Neural cell (in vitro differentiated cells): ENCODE results near the gene PLCB4. TPM values are rescaled to one million over a fixed set of nuclear protein-coding genes. Genes with fewer than 3 reads are reported as not detected.

Experiments used
- H2AFZ ChIP-seq: fragments of 200-600, 300-800 bp; sonication (generic), shearing (Covaris generic); 2 replicates; pipeline ENCODE4 v1.6.0; 2014; ENCODE audit warnings: low read depth, mild to moderate bottlenecking, antibody characterized with exemption, low read length, moderate library complexity
- H3F3A ChIP-seq: fragments of 200-600 bp; shearing (Covaris generic); 2 replicates; pipeline ENCODE4 v1.6.1; 2016; ENCODE audit warnings: mild to moderate bottlenecking, moderate library complexity, mixed read lengths, antibody characterized with exemption, low read length; ENCODE audit not compliant: insufficient read depth, poor library complexity, severe bottlenecking
- H3K27ac ChIP-seq: fragments of 200-600, 300-800 bp; sonication (generic), shearing (Covaris generic); 2 replicates; pipeline ENCODE4 v1.5.1; 2014; ENCODE audit warnings: mild to moderate bottlenecking, low read length, moderate library complexity
- H3K27me3 ChIP-seq: fragments of 300-800, 200-600 bp; sonication (generic), shearing (Covaris generic); 2 replicates; pipeline ENCODE4 v1.6.0; 2014; ENCODE audit warnings: mild to moderate bottlenecking, low read depth, low read length, moderate library complexity; ENCODE audit not compliant: insufficient read depth
- H3K36me3 ChIP-seq: fragments of 300-800, 200-600 bp; sonication (generic), shearing (Covaris generic); 2 replicates; pipeline ENCODE4 v1.5.1; 2014; ENCODE audit warnings: mild to moderate bottlenecking, antibody characterized with exemption, low read length, moderate library complexity; ENCODE audit not compliant: insufficient read depth
- H3K4me2 ChIP-seq: fragments of 300-800, 200-600 bp; sonication (generic), shearing (Covaris generic); 2 replicates; pipeline ENCODE4 v1.6.0; 2014; ENCODE audit warnings: mild to moderate bottlenecking, low read length
- H3K4me3 ChIP-seq: fragments of 300-800, 200-600 bp; sonication (generic), shearing (Covaris generic); 2 replicates; pipeline ENCODE4 v1.5.1; 2014; ENCODE audit warnings: mild to moderate bottlenecking, low read length, moderate library complexity
- H3K79me2 ChIP-seq: fragments of 200-600 bp; shearing (Covaris generic); replicated peaks from 2 replicates; pipeline ENCODE4 v1.6.0; 2014; ENCODE audit warnings: mild to moderate bottlenecking, low read length, moderate library complexity; ENCODE audit not compliant: insufficient read depth
- H3K9ac ChIP-seq: fragments of 300-800, 200-600 bp; sonication (generic), shearing (Covaris generic); 2 replicates; pipeline ENCODE4 v1.6.1; 2016; ENCODE audit warnings: mild to moderate bottlenecking, low read length, mixed read lengths
- H3K9me2 ChIP-seq: fragments of 200-600 bp; shearing (Covaris generic); 2 replicates; pipeline ENCODE4 v1.6.1; 2016; ENCODE audit warnings: mild to moderate bottlenecking, low read length, mixed read lengths; ENCODE audit not compliant: insufficient read depth
- H3K9me3 ChIP-seq: fragments of 200-600, 300-800 bp; sonication (generic), shearing (Covaris generic); 2 replicates; pipeline ENCODE4 v1.6.1; 2016; ENCODE audit warnings: mild to moderate bottlenecking, mixed run types, low read length, moderate library complexity, mixed read lengths
- H4K20me1 ChIP-seq: fragments of 200-600 bp; shearing (Covaris generic); 2 replicates; pipeline ENCODE4 v1.6.1; 2016; ENCODE audit warnings: mild to moderate bottlenecking, mixed run types; ENCODE audit not compliant: insufficient read depth
- CTCF ChIP-seq: fragments of 450-650 bp; IDR thresholded peaks from 2 replicates; pipeline ENCODE4 v1.5.1; 2014; ENCODE audit warnings: antibody characterized with exemption, mild to moderate bottlenecking, moderate library complexity; ENCODE audit not compliant: poor library complexity, severe bottlenecking
- EP300 ChIP-seq: fragments of 450-650 bp; conservative IDR thresholded peaks from 2 replicates; pipeline ENCODE4 v1.6.1; 2014; ENCODE audit warnings: antibody characterized with exemption, mild to moderate bottlenecking, moderate library complexity; ENCODE audit not compliant: poor library complexity, severe bottlenecking
- EZH2 ChIP-seq: fragments of 200-600, 300-800 bp; shearing (Covaris generic), sonication (generic); IDR thresholded peaks from 2 replicates; pipeline ENCODE4 v1.6.1; 2014; ENCODE audit warnings: antibody characterized with exemption, low read length, borderline replicate concordance, mild to moderate bottlenecking; ENCODE audit not compliant: insufficient read depth, poor library complexity, severe bottlenecking
- MXI1 ChIP-seq: fragments of 450-650 bp; conservative IDR thresholded peaks from 2 replicates; pipeline ENCODE4 v1.6.1; 2014; ENCODE audit warnings: antibody characterized with exemption, mild to moderate bottlenecking; ENCODE audit not compliant: poor library complexity, severe bottlenecking
- POLR2AphosphoS5 ChIP-seq: IDR thresholded peaks from 2 replicates; pipeline ENCODE4 v1.6.1; 2012
- RAD21 ChIP-seq: fragments of 450-650 bp; conservative IDR thresholded peaks from 2 replicates; pipeline ENCODE4 v1.6.1; 2014; ENCODE audit warnings: antibody characterized with exemption, mild to moderate bottlenecking, moderate library complexity
- SMC3 ChIP-seq: fragments of 450-650 bp; conservative IDR thresholded peaks from 2 replicates; pipeline ENCODE4 v1.6.1; 2014; ENCODE audit warnings: antibody characterized with exemption, mild to moderate bottlenecking, moderate library complexity; ENCODE audit not compliant: poor library complexity
- TAF1 ChIP-seq: IDR thresholded peaks from 2 replicates; pipeline ENCODE4 v1.6.1; 2012; ENCODE audit warnings: low read depth
- polyA plus RNA-seq: library from polyadenylated mRNA; depleted of rRNA; stranded (reverse); fragments of >200 nt; gene quantifications from 2 replicates; pipeline ENCODE4 v1.2.3, GENCODE V29; 2014
- TF ChIP-seq, protein P1 (sequence below): IDR thresholded peaks from 2 replicates; pipeline ENCODE4 v1.6.1; 2012; ENCODE audit warnings: borderline replicate concordance

PLCB4 gene
- polyA plus RNA-seq, 1 donor from 2014 or later = 13.1 TPM

DNA sequence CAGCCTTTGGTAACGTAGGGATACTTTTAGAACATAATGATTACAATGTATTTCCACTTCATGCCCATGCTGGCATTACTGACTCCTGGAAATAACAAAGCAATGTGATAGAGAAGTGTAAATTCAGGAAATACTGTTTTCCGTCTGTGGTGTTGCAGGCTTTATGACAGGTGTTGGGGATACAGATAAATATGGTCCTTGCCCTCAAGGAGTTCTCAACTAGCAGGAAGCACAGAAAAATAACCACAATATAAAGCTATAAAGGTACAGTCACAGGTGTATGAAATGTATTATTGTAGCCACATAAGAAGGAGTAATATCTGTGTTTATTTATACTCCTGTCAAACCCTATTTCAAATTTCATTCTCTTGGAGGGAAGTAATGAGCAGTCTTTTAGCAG lies 432.6 kb downstream of the PLCB4 start:
- Histone ChIP-seq H3K27ac (no peak overlapping the region), H3K27me3 (peaks cover 17% of the 10 kb centered on the region), H3K9me3 (peaks cover 6% of the 10 kb centered on the region), H3K9ac (no peak overlapping the region), H3K36me3 (no peaks in the 10 kb centered on the region), H3K9me2 (no peaks in the 10 kb centered on the region), H4K20me1 (no peaks in the 10 kb centered on the region), H3F3A (no peaks in the 10 kb centered on the region), H3K79me2 (no peaks in the 10 kb centered on the region), H2AFZ (no peak overlapping the region), H3K4me3 (no peak overlapping the region), H3K4me2 (no peak overlapping the region)
- no peak for TF ChIP-seq EZH2
- no peak for TF ChIP-seq SMC3
- no peak for TF ChIP-seq TAF1
- no peak for TF ChIP-seq POLR2AphosphoS5
- TF ChIP-seq RAD21 = no peak
- no peak for TF ChIP-seq EP300
- TF ChIP-seq CTCF = no peak
- no peak for TF ChIP-seq MXI1

DNA sequence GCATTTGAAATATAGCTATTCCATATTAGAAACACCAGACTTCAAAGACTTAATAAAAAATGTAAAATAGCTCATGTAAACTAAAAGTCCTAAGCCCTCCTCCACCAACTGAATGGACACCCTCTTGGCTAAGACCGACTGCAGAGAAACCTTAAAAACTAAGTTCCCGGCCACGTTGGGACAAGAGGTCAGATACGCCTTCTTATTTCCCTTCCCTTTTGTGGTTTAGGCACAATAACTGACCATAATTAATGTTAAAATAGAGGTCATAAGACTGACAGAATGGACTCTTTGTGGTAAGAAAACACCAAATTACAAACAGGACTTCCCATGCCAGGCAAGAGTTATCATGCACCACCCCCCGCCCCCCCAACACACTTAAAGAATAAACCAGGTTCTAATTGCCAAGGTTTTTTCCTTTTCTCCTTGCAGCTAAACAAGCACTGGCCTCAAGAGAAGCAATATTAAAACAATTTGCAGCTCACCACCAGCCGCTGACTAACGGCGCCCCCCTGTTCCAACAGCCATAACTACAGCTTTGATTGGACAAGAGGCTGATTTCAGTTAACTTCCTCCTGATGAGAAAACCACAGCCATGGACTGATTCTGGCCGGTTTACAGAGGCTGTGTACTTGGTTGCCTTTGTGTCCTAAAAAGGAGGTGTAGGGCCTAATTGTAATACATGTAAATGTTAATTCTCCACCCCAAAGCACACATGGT lies 434.8 kb downstream of the PLCB4 start:
- Histone ChIP-seq H3K4me2 (no peak overlapping the region), H3F3A (no peaks in the 10 kb centered on the region), H3K36me3 (no peaks in the 10 kb centered on the region), H4K20me1 (no peaks in the 10 kb centered on the region), H3K9me3 (peaks cover 6% of the 10 kb centered on the region), H3K9me2 (no peaks in the 10 kb centered on the region), H3K27ac (no peak overlapping the region), H3K4me3 (no peak overlapping the region), H3K9ac (no peak overlapping the region), H3K27me3 (peaks cover 39% of the 10 kb centered on the region), H3K79me2 (no peaks in the 10 kb centered on the region), H2AFZ (no peak overlapping the region)
- TF ChIP-seq EZH2 (no peak), POLR2AphosphoS5 (no peak), SMC3 (no peak), CTCF (no peak), RAD21 (no peak), EP300 (no peak), TAF1 (no peak)
- TF ChIP-seq, protein P1, sequence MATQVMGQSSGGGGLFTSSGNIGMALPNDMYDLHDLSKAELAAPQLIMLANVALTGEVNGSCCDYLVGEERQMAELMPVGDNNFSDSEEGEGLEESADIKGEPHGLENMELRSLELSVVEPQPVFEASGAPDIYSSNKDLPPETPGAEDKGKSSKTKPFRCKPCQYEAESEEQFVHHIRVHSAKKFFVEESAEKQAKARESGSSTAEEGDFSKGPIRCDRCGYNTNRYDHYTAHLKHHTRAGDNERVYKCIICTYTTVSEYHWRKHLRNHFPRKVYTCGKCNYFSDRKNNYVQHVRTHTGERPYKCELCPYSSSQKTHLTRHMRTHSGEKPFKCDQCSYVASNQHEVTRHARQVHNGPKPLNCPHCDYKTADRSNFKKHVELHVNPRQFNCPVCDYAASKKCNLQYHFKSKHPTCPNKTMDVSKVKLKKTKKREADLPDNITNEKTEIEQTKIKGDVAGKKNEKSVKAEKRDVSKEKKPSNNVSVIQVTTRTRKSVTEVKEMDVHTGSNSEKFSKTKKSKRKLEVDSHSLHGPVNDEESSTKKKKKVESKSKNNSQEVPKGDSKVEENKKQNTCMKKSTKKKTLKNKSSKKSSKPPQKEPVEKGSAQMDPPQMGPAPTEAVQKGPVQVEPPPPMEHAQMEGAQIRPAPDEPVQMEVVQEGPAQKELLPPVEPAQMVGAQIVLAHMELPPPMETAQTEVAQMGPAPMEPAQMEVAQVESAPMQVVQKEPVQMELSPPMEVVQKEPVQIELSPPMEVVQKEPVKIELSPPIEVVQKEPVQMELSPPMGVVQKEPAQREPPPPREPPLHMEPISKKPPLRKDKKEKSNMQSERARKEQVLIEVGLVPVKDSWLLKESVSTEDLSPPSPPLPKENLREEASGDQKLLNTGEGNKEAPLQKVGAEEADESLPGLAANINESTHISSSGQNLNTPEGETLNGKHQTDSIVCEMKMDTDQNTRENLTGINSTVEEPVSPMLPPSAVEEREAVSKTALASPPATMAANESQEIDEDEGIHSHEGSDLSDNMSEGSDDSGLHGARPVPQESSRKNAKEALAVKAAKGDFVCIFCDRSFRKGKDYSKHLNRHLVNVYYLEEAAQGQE = no peak
